ENCODE data around the gene KCNMA1.

KCNMA1 gene

DNA sequence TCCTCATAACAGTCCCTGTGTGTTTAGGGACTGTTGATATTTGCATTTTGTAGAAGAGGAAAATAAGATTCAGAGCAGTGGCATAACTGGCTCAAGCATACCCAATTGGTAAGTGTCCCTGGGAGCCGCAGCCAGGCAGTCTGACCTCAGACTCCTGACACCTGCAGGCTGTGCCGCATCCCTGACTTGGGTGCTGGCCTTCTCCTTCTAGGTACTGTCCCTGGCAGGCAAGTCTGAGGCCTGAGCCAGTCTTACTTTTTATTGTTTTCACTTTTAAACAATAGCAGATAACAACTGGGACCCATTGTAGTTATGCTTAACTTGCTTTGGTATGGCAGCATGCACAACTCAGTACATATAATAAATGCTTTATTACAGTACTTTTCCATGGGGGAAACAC, 717.0 kb downstream of the KCNMA1 start:
- no peak for DNase-seq (ENCODE audit: extremely low read depth, low read depth)
- TF ChIP-seq, protein P1, sequence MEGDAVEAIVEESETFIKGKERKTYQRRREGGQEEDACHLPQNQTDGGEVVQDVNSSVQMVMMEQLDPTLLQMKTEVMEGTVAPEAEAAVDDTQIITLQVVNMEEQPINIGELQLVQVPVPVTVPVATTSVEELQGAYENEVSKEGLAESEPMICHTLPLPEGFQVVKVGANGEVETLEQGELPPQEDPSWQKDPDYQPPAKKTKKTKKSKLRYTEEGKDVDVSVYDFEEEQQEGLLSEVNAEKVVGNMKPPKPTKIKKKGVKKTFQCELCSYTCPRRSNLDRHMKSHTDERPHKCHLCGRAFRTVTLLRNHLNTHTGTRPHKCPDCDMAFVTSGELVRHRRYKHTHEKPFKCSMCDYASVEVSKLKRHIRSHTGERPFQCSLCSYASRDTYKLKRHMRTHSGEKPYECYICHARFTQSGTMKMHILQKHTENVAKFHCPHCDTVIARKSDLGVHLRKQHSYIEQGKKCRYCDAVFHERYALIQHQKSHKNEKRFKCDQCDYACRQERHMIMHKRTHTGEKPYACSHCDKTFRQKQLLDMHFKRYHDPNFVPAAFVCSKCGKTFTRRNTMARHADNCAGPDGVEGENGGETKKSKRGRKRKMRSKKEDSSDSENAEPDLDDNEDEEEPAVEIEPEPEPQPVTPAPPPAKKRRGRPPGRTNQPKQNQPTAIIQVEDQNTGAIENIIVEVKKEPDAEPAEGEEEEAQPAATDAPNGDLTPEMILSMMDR (IDR thresholded peaks at IDR 0.05; ENCODE audit: low read depth, low read length): no peak

DNA sequence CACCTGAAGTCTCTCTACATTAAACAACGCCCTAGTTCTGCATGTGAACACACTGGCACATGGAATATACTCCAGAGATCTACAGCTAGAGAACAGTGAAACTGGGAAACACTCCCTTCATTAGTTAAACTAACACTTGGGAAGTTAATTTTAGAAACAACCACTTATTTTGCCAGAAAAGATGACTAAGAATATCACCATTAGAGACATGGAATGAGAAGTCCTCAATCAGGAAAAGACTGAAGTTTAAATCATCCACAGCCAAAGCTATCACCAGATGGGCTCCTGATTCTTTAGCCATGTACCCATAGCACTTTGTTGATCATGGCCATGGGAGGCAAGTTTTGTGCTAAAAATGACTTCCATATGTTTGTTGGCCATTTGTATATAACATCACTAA, 719.5 kb downstream of the KCNMA1 start:
- no peak for DNase-seq (ENCODE audit: extremely low read depth, low read depth)
- TF ChIP-seq, protein P1 (IDR thresholded peaks at IDR 0.05; ENCODE audit: low read depth, low read length): no peak

DNA sequence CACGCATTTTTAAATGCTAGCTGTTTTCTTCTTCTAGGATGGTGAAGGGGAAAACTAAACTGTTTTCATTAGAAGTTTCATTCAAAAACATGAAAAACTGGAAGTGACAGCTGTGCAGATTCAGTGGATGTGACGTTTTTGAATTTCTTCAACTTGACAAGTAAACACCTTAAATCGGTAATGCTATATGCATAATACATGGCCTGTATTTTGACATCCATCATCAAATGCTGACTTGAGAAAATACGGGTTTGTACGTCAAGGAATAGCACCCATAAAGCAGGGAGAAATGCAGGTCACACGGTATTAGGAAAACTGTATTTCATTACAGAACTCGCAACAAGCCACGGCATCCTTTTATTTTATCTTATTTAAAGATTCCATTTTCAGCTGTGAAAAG, 720.5 kb downstream of the KCNMA1 start:
- DNase-seq (ENCODE audit: extremely low read depth, low read depth): no peak
- TF ChIP-seq, protein P1 (IDR thresholded peaks at IDR 0.05; ENCODE audit: low read depth, low read length): no peak

DNA sequence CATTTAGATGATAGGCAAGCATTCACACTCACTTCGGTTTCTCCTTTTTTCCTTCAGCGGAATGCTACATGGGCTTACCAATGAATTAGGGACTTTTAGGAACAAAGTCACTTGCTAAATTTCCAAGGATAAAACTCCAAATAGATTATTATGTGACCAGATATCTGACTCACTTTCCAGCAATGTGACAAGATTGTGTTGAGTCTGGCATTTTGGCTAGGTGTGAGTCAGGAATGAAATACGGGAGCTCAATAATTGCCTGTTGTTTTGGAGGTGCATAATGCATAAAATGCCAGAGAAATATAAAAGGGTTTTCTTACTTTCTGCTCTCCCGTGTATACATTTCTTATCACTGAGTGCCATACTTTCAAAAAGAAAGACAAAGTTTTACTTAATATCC, 721.1 kb downstream of the KCNMA1 start:
- TF ChIP-seq, protein P1 (IDR thresholded peaks at IDR 0.05; ENCODE audit: low read depth, low read length): no peak
- no peak for DNase-seq (ENCODE audit: extremely low read depth, low read depth)

DNA sequence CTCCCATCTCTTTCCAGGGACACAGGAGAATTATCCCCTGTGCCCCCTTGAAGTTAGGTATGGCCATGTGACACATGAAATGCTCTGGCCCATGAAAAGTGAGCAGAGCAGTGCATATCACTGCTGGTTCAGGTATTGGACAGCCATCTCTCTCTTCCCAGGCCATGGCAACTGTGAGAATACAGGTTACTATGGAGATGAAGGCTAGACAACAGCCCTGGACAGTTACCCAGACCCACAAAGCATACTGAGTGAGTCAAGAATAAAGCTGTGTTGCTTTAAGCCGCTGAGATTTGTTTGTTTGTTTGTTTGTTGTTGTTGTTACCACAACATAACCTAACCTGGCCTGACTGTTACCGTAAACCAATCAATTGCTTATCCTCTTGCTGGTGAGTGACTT, 722.3 kb downstream of the KCNMA1 start:
- DNase-seq (ENCODE audit: extremely low read depth, low read depth): no peak
- TF ChIP-seq, protein P1 (IDR thresholded peaks at IDR 0.05; ENCODE audit: low read depth, low read length): no peak

DNA sequence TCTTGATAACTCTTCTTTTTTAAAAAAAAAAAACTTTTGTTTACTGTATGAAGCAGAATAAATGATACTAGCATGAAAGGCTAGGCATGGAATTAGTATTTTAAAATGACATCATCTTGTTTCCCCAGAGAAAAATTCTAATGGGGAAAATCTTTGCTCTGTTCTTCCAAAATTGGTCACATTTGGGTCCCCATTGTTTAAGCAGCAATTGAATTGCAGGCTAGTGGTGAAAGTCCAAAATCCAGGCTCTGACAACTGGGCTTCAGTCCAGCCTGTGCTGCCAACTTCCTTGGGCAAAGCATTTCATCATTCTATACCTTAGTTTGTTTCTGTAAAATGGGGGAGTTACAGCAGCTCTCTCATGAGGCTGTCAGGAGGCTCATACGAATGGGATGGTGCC, 726.4 kb downstream of the KCNMA1 start:
- TF ChIP-seq, protein P1 (IDR thresholded peaks at IDR 0.05; ENCODE audit: low read depth, low read length): no peak
- no peak for DNase-seq (ENCODE audit: extremely low read depth, low read depth)

DNA sequence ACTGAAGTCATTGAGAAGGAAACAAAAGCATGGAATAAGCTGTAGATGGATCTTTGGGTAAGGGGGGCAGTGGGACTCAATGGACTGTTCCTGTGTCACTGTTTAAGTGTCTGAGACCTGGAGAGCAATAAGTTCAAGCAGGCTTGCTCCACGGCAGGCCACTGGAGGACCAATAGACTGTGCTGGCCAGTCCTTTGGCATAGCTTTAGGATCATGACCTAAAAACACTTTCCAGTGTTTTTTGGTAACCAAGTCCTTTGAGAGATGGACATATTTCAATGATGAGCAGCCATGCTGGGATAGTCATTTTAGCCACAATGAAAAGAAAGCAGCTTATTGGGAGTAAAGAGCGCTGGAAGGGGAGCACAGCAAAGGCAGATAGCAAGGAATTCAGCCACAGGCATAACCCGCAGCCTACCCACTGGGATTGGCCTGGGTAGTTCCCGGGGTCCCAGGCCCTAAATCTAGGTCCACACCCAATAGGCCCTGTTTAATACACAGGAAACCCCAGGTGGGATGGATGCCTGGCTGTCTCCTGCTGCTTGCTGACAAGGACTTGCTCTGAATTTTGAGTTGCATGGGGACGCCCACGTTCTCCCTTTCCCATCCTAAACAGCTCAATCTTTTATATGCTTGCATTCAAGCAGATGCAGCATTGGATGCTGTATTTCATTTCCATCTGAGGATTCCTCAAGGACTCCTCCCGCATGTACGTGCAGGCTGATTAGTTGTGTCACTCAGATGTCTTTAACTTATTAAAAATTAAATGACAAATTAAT, 727.2 kb downstream of the KCNMA1 start:
- TF ChIP-seq, protein P1 (IDR thresholded peaks at IDR 0.05; ENCODE audit: low read depth, low read length): no peak
- DNase-seq (ENCODE audit: extremely low read depth, low read depth): no peak

All from AG09319 (cell line).